PC-9 (cell line): ENCODE measurements around the gene FTSJ1. TPM values are rescaled to one million over a fixed set of nuclear protein-coding genes. Genes with fewer than 3 reads are reported as not detected.
A peak's percentile ranks its signal among the peaks of the same experiment; 100 is the strongest.

Experiments used
- BruUV-seq: library from RNA; stranded (reverse); fragments of 400-500 nt; replicated peaks from 2 replicates; lab custom pipeline; 2021; lab: Mats Ljungman, UMichigan
- CTCF ChIA-PET: fragments of 300-600 bp; sonication (Branson Sonifier 250); formaldehyde crosslinking; loops from one replicate; lab custom pipeline; 2022; ENCODE audit warnings: antibody characterized with exemption; lab: Charles Lee
- POLR2A ChIA-PET: fragments of 300-600 bp; sonication (Branson Sonifier 250); formaldehyde crosslinking; loops from one replicate; lab custom pipeline; 2022; ENCODE audit warnings: antibody characterized with exemption; ENCODE audit not compliant: unreplicated experiment; lab: Charles Lee
- DNase-seq, 2 experiments: peaks; one replicate each; pipeline versions ENCODE4 v3.0.0 to v3.0.0-alpha.2; 2015 to 2022; ENCODE audit warnings: mixed read lengths in 1 of 2
- H2AFZ ChIP-seq: fragments of 200-600 bp; sonication (generic); 2 replicates; pipeline ENCODE4 v1.8.1; 2017; ENCODE audit warnings: antibody characterized with exemption
- H3F3A ChIP-seq: fragments of 200-600 bp; sonication (generic); 2 replicates; pipeline ENCODE4 v1.8.1; 2017; ENCODE audit warnings: antibody characterized with exemption, mild to moderate bottlenecking, low read depth; ENCODE audit not compliant: insufficient read depth
- H3K27ac ChIP-seq: fragments of 200-600 bp; sonication (generic); 2 replicates; pipeline ENCODE4 v1.6.1; 2016; ENCODE audit warnings: mixed run types
- H3K27me3 ChIP-seq: fragments of 200-600 bp; sonication (generic); 2 replicates; pipeline ENCODE4 v1.6.1; 2016; ENCODE audit warnings: low read depth, mixed run types; ENCODE audit not compliant: insufficient read depth
- H3K36me3 ChIP-seq: fragments of 200-600 bp; sonication (generic); 2 replicates; pipeline ENCODE4 v1.6.1; 2016; ENCODE audit warnings: low read depth, mixed run types
- H3K4me1 ChIP-seq: fragments of 200-600 bp; sonication (generic); replicated peaks from 2 replicates; pipeline ENCODE4 v1.6.1; 2016; ENCODE audit warnings: mixed run types; ENCODE audit not compliant: insufficient read depth
- H3K4me2 ChIP-seq: fragments of 200-600 bp; sonication (generic); 2 replicates; pipeline ENCODE4 v1.6.1; 2017; ENCODE audit warnings: mixed run types
- H3K4me3 ChIP-seq: fragments of 200-600 bp; sonication (generic); 2 replicates; pipeline ENCODE4 v1.6.1; 2016; ENCODE audit warnings: mixed run types
- H3K79me2 ChIP-seq: fragments of 200-600 bp; sonication (generic); 2 replicates; pipeline ENCODE4 v1.6.1; 2017; ENCODE audit warnings: low read depth, mixed run types
- H3K9me2 ChIP-seq: fragments of 200-600 bp; sonication (generic); 2 replicates; pipeline ENCODE4 v1.8.1; 2017; ENCODE audit warnings: mild to moderate bottlenecking; ENCODE audit not compliant: insufficient read depth
- H3K9me3 ChIP-seq: fragments of 200-600 bp; sonication (generic); 2 replicates; pipeline ENCODE4 v1.8.1; 2016; ENCODE audit warnings: low read depth; ENCODE audit not compliant: insufficient read depth
- H4K20me1 ChIP-seq: fragments of 200-600 bp; sonication (generic); 2 replicates; pipeline ENCODE4 v1.8.1; 2017; ENCODE audit not compliant: insufficient read depth
- EZH2 ChIP-seq: fragments of 200-600 bp; sonication (generic); IDR thresholded peaks from 2 replicates; pipeline ENCODE4 v1.8.0; 2017; ENCODE audit warnings: antibody characterized with exemption, low read depth
- intact Hi-C: fragments of 100-400 bp; cut with micrococcal nuclease; formaldehyde crosslinking; loops from one replicate; pipeline ENCODE4 v1.10.0; 2022; ENCODE audit not compliant: unreplicated experiment
- total RNA-seq: library from RNA; stranded (reverse); gene quantifications from 2 replicates; pipeline ENCODE4 v1.2.3, GENCODE V29; 2021
- TF ChIP-seq, protein P1 (sequence below): fragments of 200-600 bp; sonication (generic); conservative IDR thresholded peaks from 2 replicates; pipeline ENCODE4 v1.6.1; 2017; ENCODE audit warnings: mixed run types, antibody characterized with exemption, mild to moderate bottlenecking, moderate library complexity

The FTSJ1 gene
- total RNA-seq, 1 experiment from 2014 or later = 44.0 TPM

DNA sequence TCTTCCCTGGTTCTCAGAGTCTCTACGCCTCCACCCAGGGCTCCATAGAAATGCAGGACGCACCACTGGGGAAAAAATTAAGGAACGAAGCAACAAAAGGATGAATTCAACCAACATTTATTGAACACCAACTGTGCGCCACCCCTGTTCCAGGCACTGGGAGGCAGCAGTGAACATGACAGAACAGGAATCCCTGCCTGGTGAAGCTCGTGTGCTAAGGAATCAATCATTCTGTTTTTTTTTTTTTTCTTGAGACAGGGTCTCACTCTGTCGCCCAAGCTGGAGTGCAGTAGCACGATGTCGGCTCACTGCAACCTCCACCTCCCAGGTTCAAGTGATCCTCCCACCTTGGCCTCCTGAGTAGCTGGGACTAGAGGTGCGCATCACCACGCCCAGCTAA, 1.9 kb upstream of the FTSJ1 start:
- Histone ChIP-seq H3K9me3 (no peaks in the 10 kb centered on the region), H3K27me3 (no peaks in the 10 kb centered on the region), H2AFZ (no peak overlapping the region), H4K20me1 (no peaks in the 10 kb centered on the region), H3K36me3 (no peaks in the 10 kb centered on the region), H3K4me1 (no peaks in the 10 kb centered on the region), H3K9me2 (no peaks in the 10 kb centered on the region), H3K4me3 (no peak overlapping the region), H3K79me2 (peaks cover 19% of the 10 kb centered on the region), H3F3A (no peaks in the 10 kb centered on the region), H3K27ac (no peak overlapping the region), H3K4me2 (no peak overlapping the region)
- TF ChIP-seq, protein P1, sequence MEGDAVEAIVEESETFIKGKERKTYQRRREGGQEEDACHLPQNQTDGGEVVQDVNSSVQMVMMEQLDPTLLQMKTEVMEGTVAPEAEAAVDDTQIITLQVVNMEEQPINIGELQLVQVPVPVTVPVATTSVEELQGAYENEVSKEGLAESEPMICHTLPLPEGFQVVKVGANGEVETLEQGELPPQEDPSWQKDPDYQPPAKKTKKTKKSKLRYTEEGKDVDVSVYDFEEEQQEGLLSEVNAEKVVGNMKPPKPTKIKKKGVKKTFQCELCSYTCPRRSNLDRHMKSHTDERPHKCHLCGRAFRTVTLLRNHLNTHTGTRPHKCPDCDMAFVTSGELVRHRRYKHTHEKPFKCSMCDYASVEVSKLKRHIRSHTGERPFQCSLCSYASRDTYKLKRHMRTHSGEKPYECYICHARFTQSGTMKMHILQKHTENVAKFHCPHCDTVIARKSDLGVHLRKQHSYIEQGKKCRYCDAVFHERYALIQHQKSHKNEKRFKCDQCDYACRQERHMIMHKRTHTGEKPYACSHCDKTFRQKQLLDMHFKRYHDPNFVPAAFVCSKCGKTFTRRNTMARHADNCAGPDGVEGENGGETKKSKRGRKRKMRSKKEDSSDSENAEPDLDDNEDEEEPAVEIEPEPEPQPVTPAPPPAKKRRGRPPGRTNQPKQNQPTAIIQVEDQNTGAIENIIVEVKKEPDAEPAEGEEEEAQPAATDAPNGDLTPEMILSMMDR = 0 out of 2 replicates have a peak, but pooled peaks have one; percentile 25
- TF ChIP-seq EZH2 = no peak
- BruUV-seq = no TSS peak
- no peak for DNase-seq
- intact Hi-C loops = no loop called here
- ChIA-PET CTCF (no interaction called here), POLR2A (interaction anchor here (0.6 kb wide), 1 partner anchor 1637 kb away, joined by 3 read pairs; the partner anchor contains the start of gene RP2)

DNA sequence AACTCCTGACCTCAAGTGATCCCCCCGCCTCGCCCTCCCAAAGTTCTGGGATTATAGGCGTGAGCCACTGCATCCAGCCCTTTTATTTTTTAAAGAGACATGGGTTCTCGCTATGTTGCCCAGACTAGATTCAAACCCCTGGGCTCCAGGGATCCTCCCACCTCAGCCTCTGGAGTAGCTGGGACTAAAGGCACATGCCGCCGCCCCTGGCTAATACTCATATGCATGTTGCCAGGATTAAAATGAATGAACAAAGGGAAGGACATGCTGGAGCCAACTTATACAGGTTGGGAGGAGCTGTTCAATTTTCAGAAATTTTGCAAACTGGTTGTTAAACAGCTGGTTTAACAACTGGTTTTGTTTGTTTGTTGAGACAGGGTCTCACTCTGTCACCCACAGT, 1.4 kb upstream of the FTSJ1 start:
- ChIA-PET CTCF (no interaction called here), POLR2A (interaction anchor here (0.6 to 1.1 kb wide), 2 partner anchors 13 to 1638 kb away, joined by 3 to 7 read pairs; partner anchors contain the start of gene RP2)
- H2AFZ ChIP-seq = no peak overlapping the region
- H4K20me1 ChIP-seq = no peaks in the 10 kb centered on the region
- peak overlapping the region; percentile 64; the same call in 1 of the 2 replicates for H3K4me3 ChIP-seq
- no peaks in the 10 kb centered on the region for H3K36me3 ChIP-seq
- H3K4me1 ChIP-seq = no peaks in the 10 kb centered on the region
- no peak overlapping the region for H3K27ac ChIP-seq
- intact Hi-C loops = no loop called here
- peak overlapping the region; percentile 67 for H3K4me2 ChIP-seq
- no peaks in the 10 kb centered on the region for H3K9me2 ChIP-seq
- peaks cover 19% of the 10 kb centered on the region for H3K79me2 ChIP-seq
- no peaks in the 10 kb centered on the region for H3K9me3 ChIP-seq
- H3K27me3 ChIP-seq = no peaks in the 10 kb centered on the region
- TF ChIP-seq, protein P1 = no peak
- TF ChIP-seq EZH2 = no peak
- no peaks in the 10 kb centered on the region for H3F3A ChIP-seq
- no peak for DNase-seq
- BruUV-seq = no TSS peak

DNA sequence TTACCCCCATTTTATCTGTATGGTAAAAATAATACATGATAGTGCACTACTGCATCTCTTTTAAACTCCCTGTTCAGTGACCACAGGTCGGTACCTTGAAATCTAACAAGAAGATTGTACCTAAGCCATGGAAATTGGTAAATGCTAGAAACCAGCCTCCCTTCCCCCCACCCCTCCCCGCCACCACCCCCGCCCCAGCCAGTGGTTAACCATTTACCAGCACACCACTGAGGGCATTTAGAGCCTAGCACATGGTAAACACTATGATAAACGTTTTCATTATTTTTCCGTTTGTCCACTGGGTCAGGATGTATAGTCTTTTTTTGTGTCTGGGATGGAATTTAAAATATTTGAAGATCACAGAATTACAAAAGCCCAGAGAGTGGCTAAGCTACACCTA, 703 bp upstream of the FTSJ1 start:
- Histone ChIP-seq H3K4me1 (no peaks in the 10 kb centered on the region), H3K9me3 (no peaks in the 10 kb centered on the region), H3K36me3 (no peaks in the 10 kb centered on the region), H4K20me1 (no peaks in the 10 kb centered on the region), H3K27ac (peak overlapping the region; percentile 34; the same call in 1 of the 2 replicates), H3K9me2 (no peaks in the 10 kb centered on the region), H3K4me2 (peak overlapping the region; percentile 67), H3K4me3 (peak overlapping the region; percentile 64), H3K79me2 (peaks cover 19% of the 10 kb centered on the region), H3K27me3 (no peaks in the 10 kb centered on the region), H3F3A (no peaks in the 10 kb centered on the region), H2AFZ (no peak overlapping the region)
- TF ChIP-seq, protein P1 = no peak
- no peak for TF ChIP-seq EZH2
- BruUV-seq = no TSS peak
- POLR2A ChIA-PET = interaction anchor here (1.1 kb wide), 1 partner anchor 12 kb away, joined by 7 read pairs; no protein-coding TSS in a partner anchor
- no peak for DNase-seq
- intact Hi-C loops = no loop called here
- CTCF ChIA-PET = no interaction called here
